Epithelial cell of esophagus (primary cell): ENCODE results near the gene ALDH3B2.
"Not testable (repeated sequence)": the region's sequence is repeated elsewhere in the genome, so short reads cannot be mapped to it uniquely, and the experiment has no call there.

Experiments
- DNase-seq: peaks from one replicate; pipeline ENCODE4 v3.0.0; 2010; ENCODE audit warnings: low read depth
- H3K4me3 ChIP-seq: 2 replicates; pipeline ENCODE4 v1.5.1; 2011; ENCODE audit warnings: mild to moderate bottlenecking, low read length, control low read depth
- TF ChIP-seq, protein P1 (sequence below): IDR thresholded peaks from 2 replicates; pipeline ENCODE4 v1.5.1; 2011; ENCODE audit warnings: low read depth, mild to moderate bottlenecking, low read length, control low read depth, inconsistent platforms; ENCODE audit not compliant: insufficient read depth; ENCODE audit errors: missing control alignments

Gene ALDH3B2

DNA sequence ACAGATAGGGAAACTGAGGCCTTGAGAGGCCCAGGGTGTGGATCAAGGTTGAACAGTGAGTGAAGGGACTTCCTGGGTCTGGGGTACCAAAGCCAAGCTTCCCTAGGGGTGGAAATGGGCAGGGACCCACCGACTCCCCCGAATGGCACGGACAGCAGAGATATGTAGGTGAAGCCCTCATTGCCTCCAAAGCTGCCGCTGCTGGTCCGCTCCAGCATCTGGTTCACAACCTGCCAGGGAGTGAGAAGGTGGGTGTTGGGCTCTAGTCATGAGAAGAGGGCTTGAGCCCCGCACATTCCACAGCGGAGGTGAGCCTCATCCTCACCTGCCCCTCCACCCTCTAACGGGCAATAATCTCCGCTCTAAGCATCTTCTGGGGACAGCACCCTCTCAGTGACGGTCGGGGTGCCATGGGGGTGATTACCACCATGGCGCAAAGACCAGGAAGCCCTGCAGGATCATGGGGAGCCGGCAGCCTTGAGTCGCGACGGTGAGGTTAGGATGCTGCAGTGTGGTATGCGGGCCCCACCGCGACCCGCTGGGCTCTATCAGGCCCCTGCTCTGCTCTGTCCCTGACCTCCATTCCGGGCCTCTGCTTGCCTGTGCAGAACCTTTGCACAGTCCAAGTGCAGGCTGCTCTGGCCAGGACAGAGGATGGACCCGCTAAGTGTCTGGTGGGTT lies 10.8 kb downstream of the ALDH3B2 start:
- TF ChIP-seq, protein P1, sequence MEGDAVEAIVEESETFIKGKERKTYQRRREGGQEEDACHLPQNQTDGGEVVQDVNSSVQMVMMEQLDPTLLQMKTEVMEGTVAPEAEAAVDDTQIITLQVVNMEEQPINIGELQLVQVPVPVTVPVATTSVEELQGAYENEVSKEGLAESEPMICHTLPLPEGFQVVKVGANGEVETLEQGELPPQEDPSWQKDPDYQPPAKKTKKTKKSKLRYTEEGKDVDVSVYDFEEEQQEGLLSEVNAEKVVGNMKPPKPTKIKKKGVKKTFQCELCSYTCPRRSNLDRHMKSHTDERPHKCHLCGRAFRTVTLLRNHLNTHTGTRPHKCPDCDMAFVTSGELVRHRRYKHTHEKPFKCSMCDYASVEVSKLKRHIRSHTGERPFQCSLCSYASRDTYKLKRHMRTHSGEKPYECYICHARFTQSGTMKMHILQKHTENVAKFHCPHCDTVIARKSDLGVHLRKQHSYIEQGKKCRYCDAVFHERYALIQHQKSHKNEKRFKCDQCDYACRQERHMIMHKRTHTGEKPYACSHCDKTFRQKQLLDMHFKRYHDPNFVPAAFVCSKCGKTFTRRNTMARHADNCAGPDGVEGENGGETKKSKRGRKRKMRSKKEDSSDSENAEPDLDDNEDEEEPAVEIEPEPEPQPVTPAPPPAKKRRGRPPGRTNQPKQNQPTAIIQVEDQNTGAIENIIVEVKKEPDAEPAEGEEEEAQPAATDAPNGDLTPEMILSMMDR: no peak
- DNase-seq: no peak
- no peak overlapping the region for H3K4me3 ChIP-seq

DNA sequence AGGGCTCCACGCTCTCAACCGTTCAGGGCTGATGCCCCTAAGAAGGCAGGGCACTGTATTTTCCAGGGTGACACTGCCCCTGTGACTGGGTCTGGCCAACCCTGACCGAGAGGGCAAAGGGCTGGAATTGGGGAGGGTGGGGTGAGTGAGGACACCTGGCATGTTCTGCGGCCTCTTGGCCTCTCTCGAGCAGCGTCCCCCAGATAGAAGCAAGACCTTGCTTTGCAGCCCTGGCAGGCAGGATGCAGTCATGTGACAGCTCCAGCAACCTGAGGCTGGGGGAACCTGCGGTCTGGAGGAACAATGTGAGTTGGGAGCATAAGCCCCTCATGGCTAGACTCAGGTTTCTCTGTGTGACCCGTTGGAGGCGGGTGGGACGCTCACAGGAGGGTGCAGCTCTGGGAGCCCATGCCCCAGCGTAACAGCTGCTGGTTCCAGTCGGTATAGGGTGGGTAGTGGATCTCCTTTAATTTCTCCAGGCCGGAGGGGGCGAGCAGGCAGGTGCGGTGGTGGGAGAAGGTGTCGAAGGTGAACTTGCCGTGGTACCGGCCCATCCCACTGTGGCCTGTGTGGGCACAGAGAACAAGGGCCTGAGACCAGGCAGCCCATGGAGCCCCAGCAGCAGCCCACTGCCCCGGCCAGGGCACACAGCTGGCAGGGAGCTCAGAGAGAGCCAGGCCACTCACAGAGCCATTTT lies 11.4 kb downstream of the ALDH3B2 start:
- no peak for DNase-seq
- H3K4me3 ChIP-seq: no peak overlapping the region
- TF ChIP-seq, protein P1: no peak

DNA sequence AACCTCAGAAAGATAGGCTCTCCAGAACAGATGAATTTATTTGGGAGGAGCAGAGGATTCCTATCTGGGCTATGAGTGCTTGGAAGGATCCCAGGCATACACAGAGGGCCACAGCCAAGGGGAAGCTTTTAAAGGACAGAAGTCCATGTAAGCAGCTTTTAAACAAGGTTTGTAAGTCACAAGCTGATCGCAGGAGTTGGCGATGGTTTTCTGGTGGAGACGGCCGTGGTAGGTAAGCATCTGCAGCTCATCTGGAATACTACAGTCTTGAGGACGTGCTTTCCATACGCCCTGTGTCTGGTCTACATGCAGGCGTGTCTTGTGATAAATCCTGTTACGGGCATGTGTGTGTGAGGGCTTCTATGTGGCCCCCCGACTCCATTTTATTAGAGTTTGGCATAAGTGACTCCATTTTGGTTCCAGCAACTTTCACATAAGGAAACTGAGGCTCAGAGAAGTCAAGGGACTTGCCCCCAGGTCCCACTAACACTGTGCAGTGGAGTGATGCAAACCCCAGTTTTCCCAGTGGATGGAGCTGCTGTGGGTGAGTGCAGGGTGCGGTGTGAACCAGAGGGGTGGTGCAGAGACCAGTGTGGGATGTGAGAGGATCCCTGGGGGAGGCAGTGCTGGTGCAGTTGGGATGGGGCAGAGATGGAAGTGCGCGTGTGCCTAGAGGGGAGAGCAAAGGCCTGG lies 12.1 kb downstream of the ALDH3B2 start:
- DNase-seq: no peak
- TF ChIP-seq, protein P1: no peak
- no peak overlapping the region for H3K4me3 ChIP-seq

DNA sequence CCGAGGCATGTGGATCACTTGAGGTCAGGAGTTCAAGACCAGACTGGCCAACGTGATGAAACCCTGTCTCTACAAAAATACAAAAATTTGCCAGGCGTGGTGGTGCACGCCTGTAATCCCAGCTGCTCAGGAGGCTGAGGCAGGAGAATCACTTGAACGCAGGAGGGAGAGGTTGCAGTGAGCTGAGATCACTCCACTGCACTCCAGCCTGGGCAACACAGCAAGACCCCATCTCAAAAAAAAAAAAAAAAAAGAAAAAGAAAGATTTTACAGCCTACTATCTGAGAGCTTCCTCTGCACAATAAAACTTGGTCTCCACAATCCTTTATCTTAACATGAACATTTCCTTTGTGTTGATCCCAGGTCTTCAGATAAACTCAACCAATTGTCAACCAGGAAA lies 13.7 kb downstream of the ALDH3B2 start:
- not testable (repeated sequence) for H3K4me3 ChIP-seq, DNase-seq

DNA sequence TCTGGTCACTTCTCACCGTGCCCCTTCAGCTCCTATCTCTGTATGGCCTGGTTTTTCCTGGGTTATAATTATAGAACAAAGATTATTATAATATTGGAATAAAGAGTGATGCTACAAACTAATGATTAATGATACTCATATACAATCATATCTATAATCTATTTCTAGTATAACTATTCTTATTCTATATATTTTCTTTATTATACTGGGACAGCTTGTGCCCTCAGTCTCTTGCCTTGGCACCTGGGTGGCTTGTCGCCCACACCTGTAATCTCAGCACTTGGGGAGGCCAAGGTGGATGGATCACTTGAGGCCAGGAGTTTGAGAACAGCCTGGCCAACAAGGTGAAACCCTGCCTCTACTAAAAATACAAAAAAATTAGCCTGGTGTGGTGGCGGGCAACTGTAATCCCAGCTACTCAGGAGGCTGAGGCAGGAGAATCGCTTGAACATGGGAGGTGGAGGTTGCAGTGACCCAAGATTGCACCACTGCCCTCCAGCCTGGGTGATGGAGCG lies 14.7 kb downstream of the ALDH3B2 start:
- DNase-seq, H3K4me3 ChIP-seq: not testable (repeated sequence)

DNA sequence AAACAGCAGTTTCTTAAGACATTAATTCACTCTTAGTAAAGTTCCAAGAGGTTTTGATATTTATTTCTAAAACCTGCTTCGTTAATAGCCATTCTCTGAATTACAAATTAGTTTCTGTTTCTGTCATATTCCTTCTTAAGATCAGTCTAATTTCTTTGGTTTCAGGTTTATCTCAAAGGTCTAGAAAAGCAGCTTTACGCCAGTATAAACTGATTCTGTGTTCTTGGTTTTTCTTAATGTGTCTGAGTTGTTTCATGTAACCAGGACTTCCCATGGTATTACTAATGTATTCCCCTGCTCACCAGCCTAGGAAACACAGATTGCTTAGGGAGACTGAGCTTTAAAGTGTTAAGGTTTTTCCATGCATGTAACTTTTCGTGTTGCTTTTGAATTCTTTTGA lies 17.1 kb downstream of the ALDH3B2 start:
- no peak overlapping the region for H3K4me3 ChIP-seq
- no peak for DNase-seq
- TF ChIP-seq, protein P1: no peak

DNA sequence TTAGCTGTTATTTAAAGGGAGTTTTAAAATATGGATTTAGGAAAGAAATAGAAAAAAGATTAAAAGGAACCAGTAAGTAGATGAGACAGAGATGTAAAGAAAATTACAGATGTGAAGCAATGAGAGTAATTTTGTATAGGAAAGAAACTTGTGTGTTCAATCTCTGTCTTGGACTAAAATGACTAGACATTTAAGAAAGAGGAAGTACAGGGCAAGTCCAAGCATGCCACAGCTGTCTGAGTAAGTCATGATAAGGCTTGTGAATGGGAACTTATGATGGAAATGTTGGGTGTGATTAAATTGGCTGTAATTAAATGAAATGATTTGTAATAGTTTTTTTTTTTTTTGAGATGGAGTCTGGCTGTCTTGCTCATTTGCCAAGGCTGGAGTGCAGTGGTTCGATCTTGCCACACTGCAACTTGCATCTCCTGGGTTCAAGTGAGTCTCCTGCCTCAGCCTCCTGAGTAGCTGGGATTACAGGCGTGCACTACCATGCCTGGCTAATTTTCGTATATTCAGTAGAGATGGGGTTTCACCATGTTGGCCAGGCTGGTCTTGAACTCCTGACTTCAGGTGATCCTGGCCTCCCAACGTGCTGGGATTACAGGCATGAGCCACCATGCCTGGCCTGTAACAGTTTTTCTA lies 18.0 kb downstream of the ALDH3B2 start:
- TF ChIP-seq, protein P1: no peak
- peak; percentile 97 for DNase-seq
- H3K4me3 ChIP-seq: no peak overlapping the region
